NCI-H2171 (cell line): ENCODE data around the gene SMARCB1.

ENCODE experiments used
- DNase-seq: peaks from one replicate; lab custom pipeline; 2025; lab: John Stamatoyannopoulos, UW

The SMARCB1 gene

DNA sequence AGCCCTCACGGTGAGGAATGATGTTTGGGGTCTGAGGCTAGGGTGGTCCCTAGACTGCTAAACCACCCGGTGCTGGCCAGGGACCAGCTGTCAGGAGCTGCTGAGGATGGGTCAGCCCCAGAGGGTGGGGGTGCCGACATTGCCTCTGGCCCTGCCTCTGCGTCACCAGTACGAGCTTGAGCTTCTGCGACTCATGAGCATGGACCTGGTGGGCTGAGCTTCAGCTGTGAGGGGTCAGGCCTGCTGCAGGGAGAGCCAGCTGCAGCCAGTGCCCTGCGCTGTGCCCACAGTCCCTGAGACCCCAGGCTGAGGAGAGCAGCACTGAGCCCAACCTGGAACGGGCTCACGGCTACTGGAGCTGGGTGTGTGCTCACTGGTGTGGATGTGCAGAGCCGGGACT, 45.0 kb downstream of the SMARCB1 start:
- DNase-seq = no peak

GRCh38 chr22:23832226-23833016, 45.7 kb downstream of the SMARCB1 start:
- no peak for DNase-seq

DNA sequence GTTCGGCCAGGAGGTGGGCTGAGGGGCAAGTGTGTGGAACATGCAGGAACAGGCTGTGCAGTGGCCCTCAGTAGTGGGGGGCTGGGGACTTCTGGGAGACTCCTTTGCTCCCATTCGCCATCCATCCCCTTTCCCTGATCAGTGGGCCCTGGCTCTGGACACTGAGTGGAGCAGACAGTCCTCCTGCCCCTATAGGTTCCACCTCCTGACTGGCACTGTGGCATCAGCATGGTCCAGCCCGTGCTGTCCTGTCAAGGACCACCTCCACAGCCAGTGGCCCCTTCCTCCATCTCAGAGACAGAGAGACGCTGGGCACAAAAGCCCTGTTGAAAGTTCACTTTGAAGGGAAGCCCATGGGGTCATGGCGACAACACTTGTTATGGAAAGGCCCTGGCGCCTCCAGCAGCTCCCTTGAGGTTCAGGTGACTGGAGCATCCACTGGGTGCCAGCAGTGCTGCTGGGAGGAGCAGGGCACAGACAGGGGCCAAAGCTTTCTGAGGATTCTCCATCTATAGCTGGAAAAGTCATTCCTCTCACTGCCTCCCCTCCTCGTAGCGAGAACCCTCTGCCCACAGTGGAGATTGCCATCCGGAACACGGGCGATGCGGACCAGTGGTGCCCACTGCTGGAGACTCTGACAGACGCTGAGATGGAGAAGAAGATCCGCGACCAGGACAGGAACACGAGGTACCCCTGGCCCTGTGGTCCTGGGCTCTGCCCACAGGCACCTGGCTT, 46.4 kb downstream of the SMARCB1 start:
- DNase-seq = no peak

DNA sequence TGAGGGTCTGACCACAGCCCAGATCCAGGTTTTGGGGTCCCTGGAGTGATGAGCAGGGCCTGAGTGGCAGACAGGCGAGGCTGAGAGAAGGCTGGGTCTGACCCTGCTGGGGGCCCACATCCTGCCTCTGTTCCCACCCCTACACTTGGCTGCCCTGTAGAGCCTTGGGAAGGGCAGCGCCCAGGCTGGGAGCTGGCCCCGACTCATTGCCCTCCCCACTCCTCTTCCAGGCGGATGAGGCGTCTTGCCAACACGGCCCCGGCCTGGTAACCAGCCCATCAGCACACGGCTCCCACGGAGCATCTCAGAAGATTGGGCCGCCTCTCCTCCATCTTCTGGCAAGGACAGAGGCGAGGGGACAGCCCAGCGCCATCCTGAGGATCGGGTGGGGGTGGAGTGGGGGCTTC, 47.1 kb downstream of the SMARCB1 start:
- DNase-seq = no peak

DNA sequence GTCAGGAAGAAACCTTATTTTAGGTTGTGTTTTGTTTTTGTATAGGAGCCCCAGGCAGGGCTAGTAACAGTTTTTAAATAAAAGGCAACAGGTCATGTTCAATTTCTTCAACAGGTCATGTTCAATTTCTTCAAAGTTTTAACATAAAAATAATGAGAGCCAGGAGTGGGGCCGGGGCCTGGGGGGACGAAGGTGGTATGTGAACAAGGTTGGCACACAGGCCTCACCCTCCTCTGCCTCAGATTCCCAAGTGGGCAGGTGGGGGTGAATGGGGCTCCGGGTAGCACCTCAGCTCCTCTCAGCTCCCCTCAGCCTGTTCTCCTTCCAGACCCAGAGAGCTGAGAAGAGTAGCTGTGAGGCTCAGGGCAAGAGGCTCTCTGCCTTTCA, 47.6 kb downstream of the SMARCB1 start:
- no peak for DNase-seq

- DNase-seq = no peak
Measured at GRCh38 chr22:23834793-23835483, 48.2 kb downstream of the SMARCB1 start.

GRCh38 chr22:23835484-23836144, 48.8 kb downstream of the SMARCB1 start:
- no peak for DNase-seq

DNA sequence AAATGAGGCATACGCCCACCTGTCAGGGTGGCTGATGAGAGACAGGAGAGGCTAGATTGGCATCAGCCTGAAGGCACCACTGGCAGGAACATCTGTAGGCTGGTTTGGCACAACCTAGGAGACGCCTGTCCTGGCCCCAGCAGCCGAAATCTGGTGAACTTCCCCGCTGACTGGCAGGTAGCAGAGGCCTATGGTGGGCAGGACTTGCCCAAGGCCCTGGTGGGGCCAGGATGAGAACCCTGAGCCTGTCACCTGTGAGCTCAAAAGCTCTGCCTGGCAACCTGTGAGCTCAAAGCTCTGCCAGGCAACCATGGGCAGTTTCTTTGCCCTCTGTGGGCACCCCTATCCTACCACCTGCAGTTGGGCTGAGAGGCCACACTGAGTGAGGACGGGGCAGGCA, 49.5 kb downstream of the SMARCB1 start:
- DNase-seq = no peak

DNA sequence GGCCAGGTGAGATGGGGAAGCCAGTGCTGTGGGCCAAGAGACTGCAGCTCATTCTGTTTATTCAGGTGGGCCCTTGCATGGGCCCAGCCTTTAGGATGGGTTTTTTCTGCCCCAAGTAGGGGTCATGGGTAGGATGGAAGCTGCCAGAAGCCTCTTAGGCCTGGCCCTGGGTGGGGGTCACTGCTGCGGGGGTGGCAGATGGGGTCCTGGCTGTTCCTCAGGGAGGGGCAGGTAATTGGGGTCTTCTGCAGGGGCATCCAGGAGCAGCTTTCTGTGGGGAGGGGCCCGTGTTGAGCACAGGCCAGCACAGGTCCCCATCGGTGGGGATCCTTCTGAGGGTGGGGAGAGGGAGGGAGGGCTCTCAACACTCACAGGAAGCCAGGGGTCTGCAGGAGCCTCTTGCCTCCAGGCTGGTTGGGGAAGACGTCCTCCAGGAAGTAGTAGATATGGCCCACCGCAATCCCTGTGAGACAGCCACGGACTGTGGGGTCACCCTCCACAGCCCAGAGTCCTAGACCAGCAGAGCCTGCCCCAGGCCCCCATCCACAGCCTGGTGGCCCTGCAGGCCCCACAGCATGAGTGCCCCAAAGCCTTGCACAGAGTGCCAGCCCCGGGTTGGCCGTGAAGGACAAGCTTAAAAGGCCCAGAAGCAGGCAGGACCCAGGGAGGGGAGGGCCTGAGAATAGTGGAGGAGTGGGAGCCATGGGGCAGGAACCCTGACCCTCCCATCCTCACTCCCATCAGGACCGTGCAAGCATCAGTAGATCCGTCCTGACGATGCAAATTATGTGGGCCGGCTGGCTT, 50.1 kb downstream of the SMARCB1 start:
- DNase-seq = no peak

- DNase-seq = no peak
Measured at GRCh38 chr22:23837496-23837859, 50.7 kb downstream of the SMARCB1 start.

DNA sequence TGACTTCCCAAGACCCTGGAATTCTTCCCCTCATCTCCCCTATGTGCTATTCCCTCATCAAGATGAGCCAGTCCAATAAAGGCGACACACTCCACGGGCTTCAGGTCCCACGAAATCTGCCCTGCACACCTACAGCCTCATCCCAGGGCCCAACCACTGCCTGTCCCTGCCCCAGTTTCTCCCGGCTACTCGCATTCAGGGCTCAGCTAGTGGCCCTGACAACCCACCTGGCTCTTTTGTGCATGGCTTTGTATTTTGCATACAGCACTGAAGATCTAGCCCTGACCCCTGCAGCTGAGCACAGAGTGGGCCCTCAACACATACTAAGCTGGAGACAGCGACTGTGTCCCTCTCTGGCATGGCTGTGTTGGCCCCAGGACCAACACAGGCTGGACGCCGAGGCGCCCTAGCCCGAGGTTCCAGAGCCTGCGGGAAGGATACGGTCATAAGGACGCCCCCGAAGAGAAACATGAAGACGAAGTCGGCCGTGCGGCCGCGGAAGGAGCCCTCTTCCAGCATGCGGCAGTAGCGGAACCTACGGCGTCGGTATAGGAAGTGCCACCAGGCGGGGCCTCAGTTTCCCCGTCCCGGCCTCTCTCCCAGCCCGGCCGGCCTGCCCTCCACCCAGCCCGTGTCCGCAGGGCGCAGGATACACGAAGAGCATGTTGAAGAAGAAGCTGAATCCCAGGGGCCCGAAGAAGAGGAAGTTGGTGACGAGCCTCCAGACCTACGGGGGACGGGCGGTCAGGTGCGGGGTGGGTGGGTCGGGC, 51.3 kb downstream of the SMARCB1 start:
- DNase-seq = no peak

DNA sequence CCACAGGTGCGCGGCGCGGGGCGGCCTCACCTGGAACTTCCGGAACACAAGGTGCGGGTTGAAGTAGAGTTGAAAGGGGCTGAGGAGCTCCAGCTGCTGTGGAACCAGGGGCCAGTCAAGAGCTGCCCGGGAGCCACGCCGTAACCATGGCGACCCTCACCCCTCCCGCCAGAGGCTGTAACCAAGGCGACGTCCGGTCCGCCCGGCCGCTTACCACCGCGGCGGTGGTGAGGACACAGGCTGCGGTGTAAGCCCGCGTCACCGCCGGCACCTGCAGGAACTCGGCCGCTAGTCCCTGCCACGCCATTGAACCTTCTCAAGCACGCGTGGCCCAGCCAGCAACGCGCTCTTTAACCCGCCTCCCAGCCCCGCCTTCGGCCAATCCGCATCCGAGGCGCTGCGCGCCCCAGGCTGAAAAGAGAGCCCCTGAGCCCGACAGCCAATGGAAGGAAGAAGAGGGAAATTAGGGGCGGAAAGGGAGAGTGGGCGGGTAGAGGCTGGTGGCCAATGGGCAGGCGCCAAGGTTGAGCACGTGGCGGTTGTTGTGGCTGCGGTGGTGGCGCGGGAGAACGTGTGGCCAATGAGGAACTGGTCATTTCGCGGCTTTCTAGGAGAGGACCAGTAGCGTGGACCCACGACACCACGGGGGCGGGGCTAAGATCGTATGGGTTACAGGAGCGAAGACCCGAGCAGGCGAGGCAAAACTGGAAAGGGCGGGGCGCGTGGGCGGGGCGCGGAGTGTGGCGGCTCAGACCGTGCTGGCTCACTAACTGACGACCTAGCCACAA, 52.1 kb downstream of the SMARCB1 start, which contains the start of gene DERL3:
DERL3 (minus strand) TSS at position 326 of the 788 bp plus-strand sequence; CDS start at position 307, 19 bp downstream.
- DNase-seq = peak; percentile 71

- DNase-seq = no peak
Measured at GRCh38 chr22:23840026-23840425, 53.3 kb downstream of the SMARCB1 start.

DNA sequence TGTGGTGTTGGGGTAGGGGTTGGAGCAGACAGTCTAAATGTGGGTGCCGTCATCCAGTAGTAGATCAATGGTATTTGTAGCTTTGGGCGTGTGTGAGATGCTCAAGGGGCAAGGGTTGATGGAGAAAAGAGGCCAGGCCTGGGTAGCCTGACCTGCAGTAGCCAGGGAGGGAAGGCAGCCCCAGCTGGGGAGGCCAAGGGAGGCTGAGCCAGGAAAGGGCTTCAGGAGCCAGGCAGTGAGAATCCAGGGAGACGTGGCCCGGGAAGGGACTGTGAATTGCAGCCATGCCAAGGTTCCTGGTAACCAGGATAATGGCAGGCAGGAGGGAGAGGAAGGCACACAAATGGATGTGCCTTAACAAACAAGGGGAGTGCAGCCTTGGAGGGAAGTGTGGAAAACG, 54.5 kb downstream of the SMARCB1 start:
- no peak for DNase-seq

- DNase-seq = no peak
Measured at GRCh38 chr22:23841736-23842445, 55.1 kb downstream of the SMARCB1 start.

- no peak for DNase-seq
Measured at GRCh38 chr22:23842599-23842998, 55.8 kb downstream of the SMARCB1 start.

DNA sequence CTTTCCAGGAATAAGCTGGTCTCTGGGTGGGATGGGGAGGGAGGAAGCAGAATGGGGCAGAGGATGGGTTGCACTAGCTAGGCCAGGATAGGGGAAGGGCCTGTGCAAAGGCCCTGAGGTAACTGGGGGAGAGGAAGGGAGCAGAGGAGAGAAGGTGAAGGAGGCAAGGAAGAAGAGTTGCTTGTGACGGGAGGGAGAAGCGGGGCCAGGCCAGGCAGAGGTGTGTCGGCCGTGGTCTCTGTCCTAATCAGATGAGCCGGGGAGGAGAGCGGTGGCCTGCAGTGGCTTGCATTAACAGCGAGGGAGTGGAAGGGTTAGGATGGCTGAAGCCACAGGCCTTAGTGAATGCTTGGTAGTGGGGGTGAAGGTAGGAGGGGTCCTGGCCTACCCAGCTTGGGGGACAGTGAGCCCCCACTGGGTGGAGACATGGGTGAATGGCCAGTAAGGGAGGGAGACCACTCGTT, 58.0 kb downstream of the SMARCB1 start:
- no peak for DNase-seq

GRCh38 chr22:23845265-23846080, 58.7 kb downstream of the SMARCB1 start:
- DNase-seq = no peak
